Activated gamma-delta T cell treated with Interleukin-2 at 50 U/mL for 16 hours (primary cell): ENCODE measurements around the gene DCTN2.

Source experiments
- DNase-seq: peaks from one replicate; pipeline ENCODE4 v3.0.0-alpha.2; 2020

Gene DCTN2

GRCh38 chr12:57549203-57549908 is 2.4 kb upstream of the DCTN2 start:
- no peak for DNase-seq

GRCh38 chr12:57548488-57548887 is 1.5 kb upstream of the DCTN2 start:
- DNase-seq, result no peak

GRCh38 chr12:57548013-57548315 is 972 bp upstream of the DCTN2 start:
- DNase-seq, result no peak

- no peak for DNase-seq
Measured at GRCh38 chr12:57547288-57548012, 458 bp upstream of the DCTN2 start.

DNA sequence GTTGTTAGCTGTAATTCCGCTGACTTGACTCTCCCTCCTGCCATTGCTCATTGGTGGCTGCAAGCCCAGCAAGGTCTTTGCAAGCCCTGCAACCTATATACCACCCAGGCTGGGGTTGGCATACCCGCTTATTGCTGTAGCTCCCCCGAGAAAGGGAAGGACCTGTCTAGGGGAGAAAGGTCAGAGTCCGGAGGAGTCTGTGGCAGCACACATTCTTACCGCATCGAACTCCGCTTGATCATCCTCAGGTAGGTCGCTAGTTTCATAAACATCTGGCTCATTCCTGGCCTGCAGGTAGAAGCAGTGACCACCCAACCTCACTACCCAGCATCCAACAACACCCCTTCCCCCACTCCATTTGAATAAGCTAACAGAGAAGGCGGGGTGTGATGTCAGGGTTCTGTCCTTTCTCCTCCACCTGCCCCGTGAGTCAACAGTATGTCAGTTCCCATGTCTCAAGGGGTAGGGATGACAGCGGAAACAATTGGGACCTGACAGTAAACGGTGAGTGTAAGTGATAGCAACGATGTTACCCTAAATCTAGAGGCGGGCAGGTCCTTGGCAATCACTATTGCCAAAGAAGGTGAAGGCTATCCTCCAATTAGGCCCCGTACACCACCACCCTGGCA is 1.1 kb downstream of the DCTN2 start:
- no peak for DNase-seq

DNA sequence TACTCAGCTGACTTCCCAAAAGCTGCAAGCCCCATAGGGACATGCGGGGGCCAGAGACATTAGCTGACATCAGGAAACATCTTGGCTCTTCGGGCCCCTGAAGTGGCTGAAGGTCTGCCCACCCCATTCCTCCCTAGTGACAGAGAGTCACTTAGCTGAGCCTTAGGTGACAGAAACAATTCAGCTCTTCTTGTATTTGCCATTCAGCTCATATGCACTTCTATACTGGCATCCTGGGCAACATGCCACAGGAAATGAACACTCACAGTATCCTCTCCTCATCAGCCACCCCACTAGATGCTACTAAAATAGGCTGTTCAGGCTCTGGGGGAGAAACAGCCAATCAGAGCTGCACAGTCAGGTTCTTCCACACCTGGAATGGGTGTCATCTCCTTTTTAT is 3.4 kb downstream of the DCTN2 start:
- no peak for DNase-seq

DNA sequence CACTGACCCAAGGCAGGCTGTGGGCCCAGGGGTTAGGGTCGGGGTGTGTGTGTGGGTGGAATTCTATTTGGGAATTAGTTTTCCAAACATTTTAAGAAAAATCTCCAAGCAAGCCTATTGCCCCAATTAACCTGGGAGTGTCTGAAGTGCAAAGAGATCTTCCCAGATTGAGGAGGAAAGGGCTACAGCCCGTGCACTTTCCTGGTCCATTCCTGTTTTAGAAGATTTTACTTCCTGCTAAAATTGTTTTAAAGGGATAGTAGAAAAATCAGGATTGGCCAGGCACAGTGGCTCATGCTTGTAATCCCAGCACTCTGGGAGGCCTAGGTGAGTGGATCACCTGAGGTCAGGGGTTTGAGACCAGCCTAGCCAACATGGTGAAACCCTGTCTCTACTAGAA is 5.3 kb downstream of the DCTN2 start:
- no peak for DNase-seq

DNA sequence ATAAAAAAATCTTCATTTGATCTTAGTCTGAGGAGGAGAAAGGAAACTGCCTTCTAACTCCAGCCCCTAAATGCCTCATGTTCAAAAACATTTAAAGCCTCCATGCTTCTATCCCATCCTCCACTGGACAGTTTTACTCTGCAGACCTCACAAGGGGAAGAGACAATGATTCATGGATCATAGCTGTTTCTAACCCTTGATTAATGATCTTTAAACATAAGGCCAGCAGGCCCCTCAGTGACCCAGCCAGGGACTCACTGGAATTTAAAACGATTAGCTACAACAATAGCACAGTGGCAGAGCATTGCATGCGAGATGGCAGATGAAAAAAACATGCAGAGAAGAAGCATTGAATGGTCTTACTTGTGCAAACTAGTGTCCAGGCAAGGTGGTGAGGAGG is 6.0 kb downstream of the DCTN2 start:
- DNase-seq, result no peak

DNA sequence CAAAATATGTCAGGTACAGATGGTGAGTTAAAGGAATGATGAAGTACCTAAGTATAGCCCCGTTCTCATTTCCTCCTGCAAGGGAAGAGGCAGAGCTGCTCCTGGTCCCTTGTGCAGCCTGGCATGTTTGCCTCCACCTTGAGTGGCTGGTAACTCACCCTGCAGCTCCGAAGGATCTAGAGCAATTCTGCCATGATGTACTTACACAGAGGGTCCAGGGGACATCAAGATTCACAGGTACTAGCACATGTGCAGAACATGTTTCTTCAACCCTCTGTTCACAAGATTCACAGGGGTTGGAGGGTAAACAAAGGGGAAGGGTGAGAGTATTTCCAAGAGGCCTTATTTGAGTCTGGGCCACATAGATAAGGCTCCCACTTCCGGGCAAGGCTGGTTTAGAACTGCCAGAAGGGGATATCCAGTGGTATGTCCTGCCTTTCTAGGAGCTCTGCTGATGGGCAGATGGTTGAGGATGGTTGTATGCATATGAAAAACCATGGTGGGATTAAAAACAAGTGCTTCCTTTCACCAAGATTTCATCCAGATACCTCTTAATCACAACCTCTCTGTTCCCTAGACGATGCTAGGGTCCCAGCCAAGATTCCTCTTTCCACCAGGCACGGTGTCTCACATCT is 7.7 kb downstream of the DCTN2 start:
- DNase-seq, result no peak

DNA sequence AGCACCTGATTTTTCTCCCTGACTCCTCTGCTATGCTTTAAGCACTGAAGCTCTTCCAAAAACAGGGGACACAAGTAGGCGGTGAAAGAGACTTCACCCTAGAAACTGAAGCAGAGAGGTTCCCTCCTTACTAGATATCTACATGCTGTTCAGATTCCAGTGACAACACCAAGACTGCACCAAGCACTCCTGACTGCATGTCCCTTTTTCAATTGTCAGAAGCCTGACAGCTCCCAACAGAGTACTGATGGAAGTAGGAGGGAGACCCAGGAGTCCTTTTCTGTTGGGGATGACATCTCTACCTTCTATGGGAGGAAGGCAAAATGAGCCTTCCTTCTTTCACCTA is 10.4 kb downstream of the DCTN2 start:
- no peak for DNase-seq

GRCh38 chr12:57535764-57536596 is 11.0 kb downstream of the DCTN2 start:
- DNase-seq, result no peak

DNA sequence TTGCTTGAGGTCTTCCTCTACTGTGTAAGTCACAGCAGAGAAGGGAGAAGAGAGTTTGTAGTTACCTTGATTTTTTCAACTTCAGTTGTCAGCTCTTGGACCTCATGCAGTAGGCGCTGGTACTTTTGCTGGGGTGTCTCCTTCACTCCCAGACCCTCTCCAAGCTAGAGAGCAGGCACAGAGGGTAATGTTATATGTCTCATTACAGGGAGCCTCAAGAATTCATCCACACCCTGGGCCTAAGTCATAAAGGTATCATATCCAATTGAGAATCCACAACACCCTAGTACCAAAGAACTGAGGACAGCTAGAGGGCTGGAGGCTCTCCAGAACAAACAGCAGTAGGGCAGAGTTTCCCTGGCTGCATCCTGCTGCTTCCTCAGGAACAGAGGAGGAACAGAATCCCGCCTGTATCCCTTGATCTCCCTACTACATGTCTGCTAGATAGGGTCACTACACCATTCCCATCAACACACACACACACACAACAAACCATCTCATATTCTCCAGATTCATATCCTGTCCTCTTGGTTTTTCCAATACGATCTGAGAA is 11.9 kb downstream of the DCTN2 start:
- DNase-seq, result no peak

- DNase-seq, result no peak
Measured at GRCh38 chr12:57534250-57534649, 12.7 kb downstream of the DCTN2 start.

GRCh38 chr12:57533108-57533507 is 13.9 kb downstream of the DCTN2 start:
- DNase-seq, result no peak

- no peak for DNase-seq
Measured at GRCh38 chr12:57531836-57532235, 15.2 kb downstream of the DCTN2 start.

DNA sequence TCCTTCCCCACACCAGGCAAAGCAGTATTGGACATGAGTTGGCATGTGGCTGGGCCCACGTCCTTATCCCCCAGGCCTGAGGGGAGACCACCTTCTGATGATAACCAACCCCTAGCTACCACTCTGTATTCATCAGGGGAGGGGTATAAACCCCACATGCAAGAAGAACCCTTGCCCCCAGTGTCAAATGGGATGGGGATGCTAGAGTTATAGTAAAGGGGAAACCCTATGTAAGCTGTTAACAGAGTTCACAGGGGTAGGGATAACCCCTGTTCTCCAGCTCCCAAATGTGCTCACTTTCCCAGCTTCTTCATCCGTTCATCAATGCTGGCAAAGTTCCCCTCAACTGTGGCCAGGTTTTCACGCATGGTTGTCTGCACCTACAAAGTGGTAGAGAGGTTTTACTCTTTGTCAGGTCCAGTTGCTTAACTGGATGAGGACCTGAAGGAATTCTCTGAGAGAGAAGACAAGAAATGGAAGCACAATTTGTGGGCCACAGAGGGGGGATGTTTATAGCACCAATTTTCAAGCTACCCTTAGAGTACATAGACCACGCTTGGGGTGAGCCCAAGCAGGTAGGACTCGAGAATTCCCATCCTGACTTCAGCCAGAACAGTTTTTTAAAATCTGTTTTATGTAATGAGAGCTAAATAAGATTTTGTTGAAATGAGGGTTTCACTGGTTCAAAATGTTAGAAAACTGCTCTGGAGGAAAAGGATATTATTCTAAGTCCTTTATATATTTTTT is 16.4 kb downstream of the DCTN2 start:
- no peak for DNase-seq

GRCh38 chr12:57529831-57530230 is 17.2 kb downstream of the DCTN2 start:
- DNase-seq, result no peak

- DNase-seq, result no peak
Measured at GRCh38 chr12:57528831-57529555, 18.0 kb downstream of the DCTN2 start.

GRCh38 chr12:57528176-57528575 is 18.8 kb downstream of the DCTN2 start:
- no peak for DNase-seq

- DNase-seq, result no peak
Measured at GRCh38 chr12:57527184-57527583, 19.8 kb downstream of the DCTN2 start.

DNA sequence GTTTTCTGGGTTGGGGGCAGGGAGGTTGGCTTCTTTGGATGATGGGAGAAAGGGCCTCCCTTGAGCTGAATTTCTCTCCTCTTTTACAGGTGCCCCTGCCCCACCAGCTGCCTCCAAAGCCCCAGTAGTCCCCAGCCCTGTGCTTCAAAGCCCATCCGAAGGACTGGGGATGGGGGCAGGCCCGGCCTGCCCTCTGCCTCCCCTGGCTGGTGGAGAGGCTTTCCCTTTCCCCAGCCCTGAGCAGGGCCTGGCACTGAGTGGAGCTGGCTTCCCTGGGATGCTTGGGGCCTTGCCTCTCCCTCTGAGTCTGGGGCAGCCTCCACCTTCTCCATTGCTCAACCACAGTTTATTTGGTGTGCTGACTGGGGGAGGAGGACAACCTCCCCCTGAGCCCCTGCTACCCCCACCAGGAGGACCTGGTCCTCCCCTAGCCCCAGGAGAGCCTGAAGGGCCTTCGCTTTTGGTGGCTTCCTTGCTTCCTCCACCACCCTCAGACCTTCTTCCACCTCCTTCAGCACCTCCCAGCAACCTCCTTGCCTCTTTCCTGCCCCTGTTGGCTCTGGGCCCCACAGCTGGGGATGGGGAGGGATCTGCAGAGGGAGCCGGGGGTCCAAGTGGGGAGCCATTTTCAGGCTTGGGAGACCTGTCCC is 20.4 kb downstream of the DCTN2 start:
- no peak for DNase-seq
